GM12878 (cell line): ENCODE measurements around the gene ANKS1A. TPM values are rescaled to one million over a fixed set of nuclear protein-coding genes. Genes with fewer than 3 reads are reported as not detected.

Source experiments
- ATAC-seq: fragments of 200-7000 bp; cut with Tn5 transposase; 3 replicates; pipeline ENCODE4 v1.9.1; 2020; ENCODE audit warnings: mild to moderate bottlenecking, moderate library complexity
- BruUV-seq: library from RNA; stranded (reverse); fragments of 400-500 nt; replicated peaks from 2 replicates; lab custom pipeline; 2021; lab: Mats Ljungman, UMichigan
- CTCF ChIA-PET: fragments of 300-600 bp; sonication (Branson Sonifier 250); formaldehyde crosslinking; extraction: SDS; loops from one replicate; lab custom pipeline; 2021; ENCODE audit warnings: inconsistent platforms; lab: Yijun Ruan, JAX
- POLR2A ChIA-PET: fragments of 350-600 bp; formaldehyde crosslinking; extraction: SDS; loops from one replicate; lab custom pipeline; 2021; ENCODE audit warnings: inconsistent platforms; lab: Charles Lee
- RAD21 ChIA-PET: fragments of 300-600 bp; sonication (Branson Sonifier 250); formaldehyde crosslinking; loops from one replicate; lab custom pipeline; 2023; ENCODE audit warnings: antibody characterized with exemption; ENCODE audit not compliant: unreplicated experiment; lab: Charles Lee
- SMC1A ChIA-PET: fragments of 300-600 bp; sonication (Branson Sonifier 250); formaldehyde crosslinking; loops from one replicate; lab custom pipeline; 2023; ENCODE audit not compliant: unreplicated experiment, uncharacterized antibody; lab: Charles Lee
- DNase-seq: peaks from one replicate; pipeline ENCODE4 v3.0.0-alpha.2; 2011; ENCODE audit warnings: low read depth, low spot score
- FAIRE-seq: peaks from 3 replicates; lab custom pipeline; 2011; peaks lifted over from hg19 to GRCh38; lab: Jason Lieb, UNC
- H2AFZ ChIP-seq: 2 replicates; pipeline ENCODE4 v1.6.0; 2011; ENCODE audit warnings: low read depth, low read length, control low read depth; ENCODE audit not compliant: control insufficient read depth
- H3K27ac ChIP-seq: 2 replicates; pipeline ENCODE4 v1.5.1; 2011; ENCODE audit warnings: control low read depth; ENCODE audit not compliant: control insufficient read depth, insufficient read depth
- H3K27me3 ChIP-seq, 2 experiments: replicated peaks in 1 of 2; 2 replicates each; pipeline versions ENCODE4 v1.6.0 to v1.6.1; 2011; ENCODE audit warnings: low read length in 1 of 2; ENCODE audit not compliant: control insufficient read depth in 2 of 2, insufficient read depth in 2 of 2
- H3K36me3 ChIP-seq, 2 experiments: 2 replicates each; pipeline ENCODE4 v1.5.1; 2011; ENCODE audit warnings: low read length in 1 of 2; ENCODE audit not compliant: control insufficient read depth in 2 of 2, insufficient read depth in 2 of 2
- H3K4me1 ChIP-seq: 2 replicates; pipeline ENCODE4 v1.6.1; 2011; ENCODE audit warnings: mild to moderate bottlenecking, low read length, moderate library complexity, mixed read lengths; ENCODE audit not compliant: control insufficient read depth, insufficient read depth
- H3K4me2 ChIP-seq: 2 replicates; pipeline ENCODE4 v1.6.0; 2011; ENCODE audit warnings: control low read depth; ENCODE audit not compliant: control insufficient read depth, insufficient read depth
- H3K4me3 ChIP-seq: fragments of 200-600 bp; sonication (generic); 2 replicates; pipeline ENCODE4 v1.5.1; 2016
- H3K79me2 ChIP-seq: 2 replicates; pipeline ENCODE4 v1.6.0; 2011; ENCODE audit warnings: low read length; ENCODE audit not compliant: control insufficient read depth, insufficient read depth
- H3K9ac ChIP-seq: 2 replicates; pipeline ENCODE4 v1.8.0; 2011; ENCODE audit warnings: low read length, control low read depth, mixed read lengths; ENCODE audit not compliant: control insufficient read depth, insufficient read depth
- H3K9me3 ChIP-seq: replicated peaks from 3 replicates; pipeline ENCODE4 v1.5.1; 2011; ENCODE audit warnings: mild to moderate bottlenecking, low read length; ENCODE audit not compliant: control insufficient read depth, insufficient read depth
- H4K20me1 ChIP-seq: 2 replicates; pipeline ENCODE4 v1.6.0; 2011; ENCODE audit not compliant: control insufficient read depth, insufficient read depth
- HDGF ChIP-seq: fragments of 450-650 bp; IDR thresholded peaks from 2 replicates; pipeline ENCODE4 v1.6.1; 2016; ENCODE audit warnings: antibody characterized with exemption
- IKZF1 ChIP-seq: fragments of 450-650 bp; conservative IDR thresholded peaks from 2 replicates; pipeline ENCODE4 v1.6.1; 2017; ENCODE audit warnings: antibody characterized with exemption, mild to moderate bottlenecking
- MEF2A ChIP-seq: IDR thresholded peaks from 2 replicates; pipeline ENCODE4 v1.6.1; 2011; ENCODE audit warnings: low read depth, mild to moderate bottlenecking, low read length, moderate library complexity; ENCODE audit not compliant: insufficient read depth
- NBN ChIP-seq: fragments of 450-650 bp; IDR thresholded peaks from 2 replicates; pipeline ENCODE4 v1.6.1; 2016
- NR2F1 ChIP-seq: fragments of 450-650 bp; conservative IDR thresholded peaks from 2 replicates; pipeline ENCODE4 v1.6.1; 2017; ENCODE audit warnings: mild to moderate bottlenecking
- PAX8 ChIP-seq: fragments of 450-650 bp; IDR thresholded peaks from 2 replicates; pipeline ENCODE4 v1.6.1; 2017; ENCODE audit warnings: mild to moderate bottlenecking, moderate library complexity
- POLR2AphosphoS2 ChIP-seq: IDR thresholded peaks from 2 replicates; pipeline ENCODE4 v1.6.1; 2011; ENCODE audit warnings: low read depth, mild to moderate bottlenecking, low read length, improper control_type of control experiment, moderate library complexity
- RB1 ChIP-seq: fragments of 450-650 bp; formaldehyde crosslinking; IDR thresholded peaks from 2 replicates; pipeline ENCODE4 v1.6.1; 2017; ENCODE audit warnings: mild to moderate bottlenecking, borderline replicate concordance
- SMC3 ChIP-seq: IDR thresholded peaks from 2 replicates; pipeline ENCODE4 v1.6.1; 2011; ENCODE audit warnings: low read length, improper control_type of control experiment, borderline replicate concordance
- TARDBP ChIP-seq: IDR thresholded peaks from 2 replicates; pipeline ENCODE4 v1.6.1; 2016; ENCODE audit warnings: borderline replicate concordance
- ZBED1 ChIP-seq: IDR thresholded peaks from 2 replicates; pipeline ENCODE4 v1.6.1; 2016; ENCODE audit warnings: borderline replicate concordance
- ZBTB11 ChIP-seq: fragments of 450-650 bp; formaldehyde crosslinking; IDR thresholded peaks from 2 replicates; pipeline ENCODE4 v1.5.0; 2022; ENCODE audit warnings: mild to moderate bottlenecking, missing genetic modification characterization
- ZBTB40 ChIP-seq: fragments of 450-650 bp; IDR thresholded peaks from 2 replicates; pipeline ENCODE4 v1.6.1; 2016; ENCODE audit warnings: mild to moderate bottlenecking, moderate library complexity, borderline replicate concordance
- ZZZ3 ChIP-seq: IDR thresholded peaks from 2 replicates; pipeline ENCODE4 v1.6.1; 2011; ENCODE audit warnings: low read depth; ENCODE audit not compliant: control insufficient read depth, insufficient read length
- WGBS: methylation state at CpG from one replicate; pipeline ENCODE4 v1.1.6; 2016; ENCODE audit warnings: low lambda C conversion rate; ENCODE audit not compliant: insufficient replicate concordance, insufficient coverage; ENCODE audit errors: missing lambda C conversion rate; 5-methylcytosine and 5-hydroxymethylcytosine counted together
- in situ Hi-C: fragments of 300-500 bp; cut with MboI; formaldehyde crosslinking; loops from 9 replicates; pipeline ENCODE4 v1.14.3; 2018; ENCODE audit warnings: mixed read lengths
- intact Hi-C: fragments of 100-400 bp; cut with micrococcal nuclease; formaldehyde crosslinking; loops from one replicate; pipeline ENCODE4 v1.14.2; 2022; ENCODE audit not compliant: unreplicated experiment
- polyA plus RNA-seq, 11 experiments: library from polyadenylated mRNA; depleted of rRNA in 4 of 11; unstranded in 6 of 11; stranded (reverse) in 5 of 11; fragments of >200 nt; fragmentation: Nextera tagmentation in 4 of 11; fragmentation: Illumina TruSeq in 1 of 11; extraction: Ambion mirVana in 4 of 11; extraction: Trizol in 1 of 11; gene quantifications; 1 replicate in 1 of 11; 2 replicates in 10 of 11; pipeline versions ENCODE4 v1.2.1 to v1.2.3, GENCODE V29; 2011 to 2016; ENCODE audit warnings: inconsistent platforms in 2 of 11, missing spikeins in 2 of 11, low read depth in 1 of 11
- total RNA-seq, 4 experiments: library from RNA; depleted of rRNA in 3 of 4; stranded (reverse); fragments of >200 nt in 3 of 4; fragmentation: Illumina TruSeq in 1 of 4; extraction: Trizol in 1 of 4; gene quantifications; 2 replicates each; pipeline versions ENCODE4 v1.2.1 to v1.2.3, GENCODE V29; 2013 to 2021
- TF ChIP-seq, protein P1 (sequence below): fragments of 150-350 bp; IDR thresholded peaks from 2 replicates; pipeline ENCODE4 v1.6.1; 2016; ENCODE audit warnings: low read depth, low read length

ANKS1A gene
- total and polyA plus RNA-seq, 10 of the 15 experiments (the other 5 are each of a cell fraction or from before 2014, with no cell fraction given) = 0.60 to 7.0 (median 3.0) TPM

DNA sequence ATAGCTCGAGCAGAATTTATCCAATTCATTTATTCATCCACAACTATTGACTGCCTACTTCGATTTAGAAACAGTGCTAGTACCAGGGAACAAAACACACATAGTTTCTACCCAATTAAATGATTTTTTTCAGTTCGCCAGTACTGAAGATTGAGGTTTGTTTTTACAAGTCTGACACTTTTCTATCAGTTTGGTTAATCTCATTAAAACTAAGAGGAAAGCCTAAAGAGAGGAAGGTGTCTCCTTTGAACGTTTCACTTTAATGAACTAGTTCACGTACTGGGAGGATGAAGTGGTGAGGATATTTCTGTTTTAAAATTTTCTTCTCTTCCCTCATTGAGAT lies 570 bp upstream of the ANKS1A start:
- no peaks in the 10 kb centered on the region for H3K9me3 ChIP-seq
- peak overlapping the region; percentile 97 for H3K4me3 ChIP-seq
- H4K20me1 ChIP-seq = no peaks in the 10 kb centered on the region
- ChIA-PET SMC1A (interaction anchor here (1.0 to 2.1 kb wide), 8 partner anchors 29 to 251 kb away, joined by 3 to 8 read pairs (median 4); partner anchors contain the start of gene SNRPC), CTCF (interaction anchor here (0.8 to 2.6 kb wide), 6 partner anchors 77 to 429 kb away, joined by 3 to 11 read pairs (median 5); partner anchors contain the start of gene BLTP3A), POLR2A (interaction anchor here (0.6 to 1.7 kb wide), 11 partner anchors 10 to 1217 kb away, joined by 3 to 6 read pairs (median 3); partner anchors contain the start of genes BLTP3A, RPS10 and SNRPC), RAD21 (interaction anchor here (0.5 to 3.4 kb wide), 9 partner anchors 8 to 1307 kb away, joined by 3 to 13 read pairs (median 4); partner anchors contain the start of genes BLTP3A and SNRPC)
- H3K9ac ChIP-seq = peak overlapping the region; percentile 99
- WGBS = 0% methylated on average over 5 of the region's 5 CpGs
- in situ Hi-C loops (no loop called here), intact Hi-C loops (loop anchor here (5.0 to 10.0 kb wide), 3 partner anchors 96 to 234 kb away; partner anchors contain the start of genes BLTP3A and ILRUN)
- DNase-seq (no peak), FAIRE-seq (no peak), ATAC-seq (no peak)
- peak overlapping the region; percentile 89 for H3K4me2 ChIP-seq
- peak overlapping the region; percentile 99 for H2AFZ ChIP-seq
- H3K36me3 ChIP-seq = no peaks in the 10 kb centered on the region
- peaks cover 5% of the 10 kb centered on the region for H3K4me1 ChIP-seq
- no peaks in the 10 kb centered on the region for H3K27me3 ChIP-seq
- peak overlapping the region; percentile 88 for H3K27ac ChIP-seq
- BruUV-seq = no TSS peak
- peaks cover 26% of the 10 kb centered on the region for H3K79me2 ChIP-seq
- TF ChIP-seq RB1 = no peak
- TF ChIP-seq IKZF1 = no peak
- no peak for TF ChIP-seq SMC3
- TF ChIP-seq NR2F1 = no peak
- no peak for TF ChIP-seq PAX8
- TF ChIP-seq ZZZ3 = no peak
- no peak for TF ChIP-seq POLR2AphosphoS2
- no peak for TF ChIP-seq ZBTB40
- TF ChIP-seq, protein P1, sequence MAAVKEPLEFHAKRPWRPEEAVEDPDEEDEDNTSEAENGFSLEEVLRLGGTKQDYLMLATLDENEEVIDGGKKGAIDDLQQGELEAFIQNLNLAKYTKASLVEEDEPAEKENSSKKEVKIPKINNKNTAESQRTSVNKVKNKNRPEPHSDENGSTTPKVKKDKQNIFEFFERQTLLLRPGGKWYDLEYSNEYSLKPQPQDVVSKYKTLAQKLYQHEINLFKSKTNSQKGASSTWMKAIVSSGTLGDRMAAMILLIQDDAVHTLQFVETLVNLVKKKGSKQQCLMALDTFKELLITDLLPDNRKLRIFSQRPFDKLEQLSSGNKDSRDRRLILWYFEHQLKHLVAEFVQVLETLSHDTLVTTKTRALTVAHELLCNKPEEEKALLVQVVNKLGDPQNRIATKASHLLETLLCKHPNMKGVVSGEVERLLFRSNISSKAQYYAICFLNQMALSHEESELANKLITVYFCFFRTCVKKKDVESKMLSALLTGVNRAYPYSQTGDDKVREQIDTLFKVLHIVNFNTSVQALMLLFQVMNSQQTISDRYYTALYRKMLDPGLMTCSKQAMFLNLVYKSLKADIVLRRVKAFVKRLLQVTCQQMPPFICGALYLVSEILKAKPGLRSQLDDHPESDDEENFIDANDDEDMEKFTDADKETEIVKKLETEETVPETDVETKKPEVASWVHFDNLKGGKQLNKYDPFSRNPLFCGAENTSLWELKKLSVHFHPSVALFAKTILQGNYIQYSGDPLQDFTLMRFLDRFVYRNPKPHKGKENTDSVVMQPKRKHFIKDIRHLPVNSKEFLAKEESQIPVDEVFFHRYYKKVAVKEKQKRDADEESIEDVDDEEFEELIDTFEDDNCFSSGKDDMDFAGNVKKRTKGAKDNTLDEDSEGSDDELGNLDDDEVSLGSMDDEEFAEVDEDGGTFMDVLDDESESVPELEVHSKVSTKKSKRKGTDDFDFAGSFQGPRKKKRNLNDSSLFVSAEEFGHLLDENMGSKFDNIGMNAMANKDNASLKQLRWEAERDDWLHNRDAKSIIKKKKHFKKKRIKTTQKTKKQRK = no peak
- no peak for TF ChIP-seq NBN
- TF ChIP-seq HDGF = no peak
- no peak for TF ChIP-seq MEF2A
- TF ChIP-seq ZBTB11 = no peak
- no peak for TF ChIP-seq TARDBP
- no peak for TF ChIP-seq ZBED1
